ENCODE measurements around the gene ARL6IP6.
A peak's percentile ranks its signal among the peaks of the same experiment; 100 is the strongest.

The ARL6IP6 gene

GRCh38 chr2:152718076-152718908, at the start of gene ARL6IP6:
Gene ARL6IP6, plus strand, starts transcription at chr2:152718620. Its CDS starts 5 bp downstream, at chr2:152718625.
- H3K4me2 ChIP-seq (ENCODE audit: low read depth, low read length, poor library complexity, severe bottlenecking), result peak within 1 kb of the TSS; percentile 74
- H2AFZ ChIP-seq (ENCODE audit: low read length), result peak within 1 kb of the TSS; percentile 96
- peaks cover 8% of the 10 kb centered on the region; the same call in 1 of the 2 replicates for H3K36me3 ChIP-seq (ENCODE audit: insufficient read depth, low read length)
- H3K4me1 ChIP-seq (ENCODE audit: insufficient read depth, low read length, poor library complexity, severe bottlenecking), result peaks cover 71% of the 10 kb centered on the region
- peak within 1 kb of the TSS; percentile 87 for H3K9ac ChIP-seq (ENCODE audit: low read depth, low read length, poor library complexity, severe bottlenecking)
- H3F3A ChIP-seq (ENCODE audit: low read depth), result no peaks in the 10 kb centered on the region
- no peak for TF ChIP-seq EZH2phosphoT487 (IDR thresholded peaks at IDR 0.05; ENCODE audit: borderline replicate concordance)
- no peak for TF ChIP-seq CTCF (conservative IDR thresholded peaks at IDR 0.05; ENCODE audit: low read length)
- no peaks in the 10 kb centered on the region for H3K27me3 ChIP-seq (ENCODE audit: insufficient read depth, low read length, poor library complexity, severe bottlenecking)
- no peaks in the 10 kb centered on the region for H3K9me3 ChIP-seq (ENCODE audit: insufficient read depth, low read depth, low read length)
- peak within 1 kb of the TSS; percentile 93 for H3K4me3 ChIP-seq (ENCODE audit: low read length, poor library complexity, severe bottlenecking)
- H3K79me2 ChIP-seq (ENCODE audit: insufficient read depth, low read length), result peaks cover 85% of the 10 kb centered on the region
- peaks cover 82% of the 10 kb centered on the region for H4K20me1 ChIP-seq (ENCODE audit: insufficient read depth, low read length, poor library complexity, severe bottlenecking)
- no peaks in the 10 kb centered on the region for H3K9me2 ChIP-seq (replicated peaks; ENCODE audit: low read depth, low read length)

GRCh38 chr2:152674334-152674733, 44.1 kb upstream of the ARL6IP6 start:
- Histone ChIP-seq H3K4me2 (ENCODE audit: low read depth, low read length, poor library complexity, severe bottlenecking) (no peak overlapping the region), H3K9ac (ENCODE audit: low read depth, low read length, poor library complexity, severe bottlenecking) (no peak overlapping the region), H3K27me3 (ENCODE audit: insufficient read depth, low read length, poor library complexity, severe bottlenecking) (no peaks in the 10 kb centered on the region), H3K9me3 (ENCODE audit: insufficient read depth, low read depth, low read length) (no peaks in the 10 kb centered on the region), H3K4me1 (ENCODE audit: insufficient read depth, low read length, poor library complexity, severe bottlenecking) (no peaks in the 10 kb centered on the region), H3K79me2 (ENCODE audit: insufficient read depth, low read length) (no peaks in the 10 kb centered on the region), H3K9me2 (replicated peaks; ENCODE audit: low read depth, low read length) (no peaks in the 10 kb centered on the region), H3F3A (ENCODE audit: low read depth) (no peaks in the 10 kb centered on the region), H4K20me1 (ENCODE audit: insufficient read depth, low read length, poor library complexity, severe bottlenecking) (no peaks in the 10 kb centered on the region), H2AFZ (ENCODE audit: low read length) (no peak overlapping the region), H3K36me3 (ENCODE audit: insufficient read depth, low read length) (peaks cover 97% of the 10 kb centered on the region), H3K4me3 (ENCODE audit: low read length, poor library complexity, severe bottlenecking) (no peak overlapping the region)
- TF ChIP-seq EZH2phosphoT487 (IDR thresholded peaks at IDR 0.05; ENCODE audit: borderline replicate concordance) (no peak), CTCF (conservative IDR thresholded peaks at IDR 0.05; ENCODE audit: low read length) (no peak)

GRCh38 chr2:152676461-152676860, 42.0 kb upstream of the ARL6IP6 start:
- Histone ChIP-seq H3F3A (ENCODE audit: low read depth) (no peaks in the 10 kb centered on the region), H3K4me3 (ENCODE audit: low read length, poor library complexity, severe bottlenecking) (no peak overlapping the region), H3K9me2 (replicated peaks; ENCODE audit: low read depth, low read length) (no peaks in the 10 kb centered on the region), H3K36me3 (ENCODE audit: insufficient read depth, low read length) (peaks cover 95% of the 10 kb centered on the region), H3K4me2 (ENCODE audit: low read depth, low read length, poor library complexity, severe bottlenecking) (no peak overlapping the region), H4K20me1 (ENCODE audit: insufficient read depth, low read length, poor library complexity, severe bottlenecking) (peaks cover 3% of the 10 kb centered on the region), H3K9me3 (ENCODE audit: insufficient read depth, low read depth, low read length) (no peaks in the 10 kb centered on the region), H3K27me3 (ENCODE audit: insufficient read depth, low read length, poor library complexity, severe bottlenecking) (no peaks in the 10 kb centered on the region), H3K79me2 (ENCODE audit: insufficient read depth, low read length) (peaks cover under 1% of the 10 kb centered on the region; the same call in 1 of the 2 replicates), H3K9ac (ENCODE audit: low read depth, low read length, poor library complexity, severe bottlenecking) (no peak overlapping the region), H2AFZ (ENCODE audit: low read length) (no peak overlapping the region), H3K4me1 (ENCODE audit: insufficient read depth, low read length, poor library complexity, severe bottlenecking) (no peaks in the 10 kb centered on the region)
- TF ChIP-seq EZH2phosphoT487 (IDR thresholded peaks at IDR 0.05; ENCODE audit: borderline replicate concordance), result no peak
- no peak for TF ChIP-seq CTCF (conservative IDR thresholded peaks at IDR 0.05; ENCODE audit: low read length)
